ENCODE results near the gene MLN. TPM values are rescaled to one million over a fixed set of nuclear protein-coding genes. Genes with fewer than 3 reads are reported as not detected.

MLN gene
- total and polyA plus RNA-seq, 2 experiments from 2014 or later = not detected

- no peak for TF ChIP-seq POLR2AphosphoS5 (IDR thresholded peaks at IDR 0.05; ENCODE audit: low read depth)
These were observed 39.8 kb downstream of the MLN start (continued) for GRCh38 chr6:33764036-33764435.

DNA sequence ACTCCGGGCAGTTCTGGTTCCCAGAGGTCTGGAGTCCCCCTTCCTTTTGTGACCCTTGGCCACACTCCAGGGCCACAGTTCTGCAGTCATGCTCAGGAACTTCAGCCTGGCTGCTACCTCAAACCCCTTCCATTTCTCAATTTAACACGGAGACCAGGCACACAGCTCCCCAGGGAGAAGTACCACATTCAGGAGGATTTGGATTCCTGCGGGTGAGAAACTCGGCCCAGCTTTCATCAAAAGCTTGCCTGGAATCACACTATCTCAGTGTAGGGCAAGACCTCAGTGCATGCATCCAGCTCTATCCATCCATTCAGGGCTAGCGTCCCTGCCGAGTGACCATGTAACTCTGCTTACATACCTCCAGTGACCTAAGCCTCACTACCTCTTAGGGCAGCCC lies 40.3 kb downstream of the MLN start:
- Histone ChIP-seq H3K79me2 (replicated peaks; ENCODE audit: insufficient read depth) (no peaks in the 10 kb centered on the region), H3K27ac (ENCODE audit: low read depth) (no peak overlapping the region), H3K4me2 (no peak overlapping the region), H4K20me1 (replicated peaks; ENCODE audit: insufficient read depth) (no peaks in the 10 kb centered on the region), H3K4me3 (no peak overlapping the region), H3F3A (replicated peaks; ENCODE audit: low read depth) (no peaks in the 10 kb centered on the region), H3K9me2 (ENCODE audit: insufficient read depth) (no peaks in the 10 kb centered on the region), H3K27me3 (ENCODE audit: insufficient read depth) (no peaks in the 10 kb centered on the region), H3K4me1 (ENCODE audit: insufficient read depth) (no peaks in the 10 kb centered on the region), H3K36me3 (ENCODE audit: insufficient read depth) (no peaks in the 10 kb centered on the region), H2AFZ (no peak overlapping the region)
- H3K27ac Mint-ChIP-seq = no peak overlapping the region
- no peak for DNase-seq (ENCODE audit: low spot score)
- peaks cover 12% of the 10 kb centered on the region for H3K27me3 Mint-ChIP-seq (ENCODE audit: insufficient read depth, low read depth, poor library complexity)
- H3K36me3 Mint-ChIP-seq (ENCODE audit: low read depth) = no peaks in the 10 kb centered on the region; the same call in 2 of the 3 replicates
- ATAC-seq = no peak
- TF ChIP-seq EZH2 (IDR thresholded peaks at IDR 0.05; ENCODE audit: low read depth, unreplicated experiment) (no peak), CREB1 (CRISPR knock-in tag; IDR thresholded peaks at IDR 0.05; ENCODE audit: low read depth) (no peak), NANOG (IDR thresholded peaks at IDR 0.05; ENCODE audit: borderline replicate concordance) (no peak), ZNF331 (CRISPR knock-in tag; IDR thresholded peaks at IDR 0.05; ENCODE audit: low read depth) (no peak), EZH2phosphoT487 (IDR thresholded peaks at IDR 0.05; ENCODE audit: unreplicated experiment) (no peak), REST (IDR thresholded peaks at IDR 0.05; ENCODE audit: unreplicated experiment) (no peak), ZNF114 (CRISPR knock-in tag; IDR thresholded peaks at IDR 0.05) (no peak), POLR2AphosphoS5 (IDR thresholded peaks at IDR 0.05; ENCODE audit: low read depth) (no peak), JUNB (IDR thresholded peaks at IDR 0.05; ENCODE audit: unreplicated experiment) (no peak), STAT1 (IDR thresholded peaks at IDR 0.05; ENCODE audit: unreplicated experiment) (no peak)
- TF ChIP-seq, protein P1, sequence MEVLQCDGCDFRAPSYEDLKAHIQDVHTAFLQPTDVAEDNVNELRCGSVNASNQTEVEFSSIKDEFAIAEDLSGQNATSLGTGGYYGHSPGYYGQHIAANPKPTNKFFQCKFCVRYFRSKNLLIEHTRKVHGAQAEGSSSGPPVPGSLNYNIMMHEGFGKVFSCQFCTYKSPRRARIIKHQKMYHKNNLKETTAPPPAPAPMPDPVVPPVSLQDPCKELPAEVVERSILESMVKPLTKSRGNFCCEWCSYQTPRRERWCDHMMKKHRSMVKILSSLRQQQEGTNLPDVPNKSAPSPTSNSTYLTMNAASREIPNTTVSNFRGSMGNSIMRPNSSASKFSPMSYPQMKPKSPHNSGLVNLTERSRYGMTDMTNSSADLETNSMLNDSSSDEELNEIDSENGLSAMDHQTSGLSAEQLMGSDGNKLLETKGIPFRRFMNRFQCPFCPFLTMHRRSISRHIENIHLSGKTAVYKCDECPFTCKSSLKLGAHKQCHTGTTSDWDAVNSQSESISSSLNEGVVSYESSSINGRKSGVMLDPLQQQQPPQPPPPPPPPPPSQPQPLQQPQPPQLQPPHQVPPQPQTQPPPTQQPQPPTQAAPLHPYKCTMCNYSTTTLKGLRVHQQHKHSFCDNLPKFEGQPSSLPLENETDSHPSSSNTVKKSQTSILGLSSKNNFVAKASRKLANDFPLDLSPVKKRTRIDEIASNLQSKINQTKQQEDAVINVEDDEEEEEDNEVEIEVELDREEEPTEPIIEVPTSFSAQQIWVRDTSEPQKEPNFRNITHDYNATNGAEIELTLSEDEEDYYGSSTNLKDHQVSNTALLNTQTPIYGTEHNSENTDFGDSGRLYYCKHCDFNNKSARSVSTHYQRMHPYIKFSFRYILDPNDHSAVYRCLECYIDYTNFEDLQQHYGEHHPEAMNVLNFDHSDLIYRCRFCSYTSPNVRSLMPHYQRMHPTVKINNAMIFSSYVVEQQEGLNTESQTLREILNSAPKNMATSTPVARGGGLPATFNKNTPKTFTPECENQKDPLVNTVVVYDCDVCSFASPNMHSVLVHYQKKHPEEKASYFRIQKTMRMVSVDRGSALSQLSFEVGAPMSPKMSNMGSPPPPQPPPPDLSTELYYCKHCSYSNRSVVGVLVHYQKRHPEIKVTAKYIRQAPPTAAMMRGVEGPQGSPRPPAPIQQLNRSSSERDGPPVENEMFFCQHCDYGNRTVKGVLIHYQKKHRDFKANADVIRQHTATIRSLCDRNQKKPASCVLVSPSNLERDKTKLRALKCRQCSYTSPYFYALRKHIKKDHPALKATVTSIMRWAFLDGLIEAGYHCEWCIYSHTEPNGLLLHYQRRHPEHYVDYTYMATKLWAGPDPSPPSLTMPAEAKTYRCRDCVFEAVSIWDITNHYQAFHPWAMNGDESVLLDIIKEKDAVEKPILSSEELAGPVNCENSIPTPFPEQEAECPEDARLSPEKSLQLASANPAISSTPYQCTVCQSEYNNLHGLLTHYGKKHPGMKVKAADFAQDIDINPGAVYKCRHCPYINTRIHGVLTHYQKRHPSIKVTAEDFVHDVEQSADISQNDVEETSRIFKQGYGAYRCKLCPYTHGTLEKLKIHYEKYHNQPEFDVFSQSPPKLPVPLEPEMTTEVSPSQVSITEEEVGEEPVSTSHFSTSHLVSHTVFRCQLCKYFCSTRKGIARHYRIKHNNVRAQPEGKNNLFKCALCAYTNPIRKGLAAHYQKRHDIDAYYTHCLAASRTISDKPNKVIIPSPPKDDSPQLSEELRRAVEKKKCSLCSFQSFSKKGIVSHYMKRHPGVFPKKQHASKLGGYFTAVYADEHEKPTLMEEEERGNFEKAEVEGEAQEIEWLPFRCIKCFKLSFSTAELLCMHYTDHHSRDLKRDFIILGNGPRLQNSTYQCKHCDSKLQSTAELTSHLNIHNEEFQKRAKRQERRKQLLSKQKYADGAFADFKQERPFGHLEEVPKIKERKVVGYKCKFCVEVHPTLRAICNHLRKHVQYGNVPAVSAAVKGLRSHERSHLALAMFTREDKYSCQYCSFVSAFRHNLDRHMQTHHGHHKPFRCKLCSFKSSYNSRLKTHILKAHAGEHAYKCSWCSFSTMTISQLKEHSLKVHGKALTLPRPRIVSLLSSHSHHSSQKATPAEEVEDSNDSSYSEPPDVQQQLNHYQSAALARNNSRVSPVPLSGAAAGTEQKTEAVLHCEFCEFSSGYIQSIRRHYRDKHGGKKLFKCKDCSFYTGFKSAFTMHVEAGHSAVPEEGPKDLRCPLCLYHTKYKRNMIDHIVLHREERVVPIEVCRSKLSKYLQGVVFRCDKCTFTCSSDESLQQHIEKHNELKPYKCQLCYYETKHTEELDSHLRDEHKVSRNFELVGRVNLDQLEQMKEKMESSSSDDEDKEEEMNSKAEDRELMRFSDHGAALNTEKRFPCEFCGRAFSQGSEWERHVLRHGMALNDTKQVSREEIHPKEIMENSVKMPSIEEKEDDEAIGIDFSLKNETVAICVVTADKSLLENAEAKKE (CRISPR knock-in tag; IDR thresholded peaks at IDR 0.05) = no peak
- TF ChIP-seq, protein P2, sequence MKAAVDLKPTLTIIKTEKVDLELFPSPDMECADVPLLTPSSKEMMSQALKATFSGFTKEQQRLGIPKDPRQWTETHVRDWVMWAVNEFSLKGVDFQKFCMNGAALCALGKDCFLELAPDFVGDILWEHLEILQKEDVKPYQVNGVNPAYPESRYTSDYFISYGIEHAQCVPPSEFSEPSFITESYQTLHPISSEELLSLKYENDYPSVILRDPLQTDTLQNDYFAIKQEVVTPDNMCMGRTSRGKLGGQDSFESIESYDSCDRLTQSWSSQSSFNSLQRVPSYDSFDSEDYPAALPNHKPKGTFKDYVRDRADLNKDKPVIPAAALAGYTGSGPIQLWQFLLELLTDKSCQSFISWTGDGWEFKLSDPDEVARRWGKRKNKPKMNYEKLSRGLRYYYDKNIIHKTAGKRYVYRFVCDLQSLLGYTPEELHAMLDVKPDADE (IDR thresholded peaks at IDR 0.05) = no peak
- TF ChIP-seq, protein P3, sequence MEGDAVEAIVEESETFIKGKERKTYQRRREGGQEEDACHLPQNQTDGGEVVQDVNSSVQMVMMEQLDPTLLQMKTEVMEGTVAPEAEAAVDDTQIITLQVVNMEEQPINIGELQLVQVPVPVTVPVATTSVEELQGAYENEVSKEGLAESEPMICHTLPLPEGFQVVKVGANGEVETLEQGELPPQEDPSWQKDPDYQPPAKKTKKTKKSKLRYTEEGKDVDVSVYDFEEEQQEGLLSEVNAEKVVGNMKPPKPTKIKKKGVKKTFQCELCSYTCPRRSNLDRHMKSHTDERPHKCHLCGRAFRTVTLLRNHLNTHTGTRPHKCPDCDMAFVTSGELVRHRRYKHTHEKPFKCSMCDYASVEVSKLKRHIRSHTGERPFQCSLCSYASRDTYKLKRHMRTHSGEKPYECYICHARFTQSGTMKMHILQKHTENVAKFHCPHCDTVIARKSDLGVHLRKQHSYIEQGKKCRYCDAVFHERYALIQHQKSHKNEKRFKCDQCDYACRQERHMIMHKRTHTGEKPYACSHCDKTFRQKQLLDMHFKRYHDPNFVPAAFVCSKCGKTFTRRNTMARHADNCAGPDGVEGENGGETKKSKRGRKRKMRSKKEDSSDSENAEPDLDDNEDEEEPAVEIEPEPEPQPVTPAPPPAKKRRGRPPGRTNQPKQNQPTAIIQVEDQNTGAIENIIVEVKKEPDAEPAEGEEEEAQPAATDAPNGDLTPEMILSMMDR (conservative IDR thresholded peaks at IDR 0.05; ENCODE audit: low read depth in 2 of 2) = no peak
- peaks cover 3% of the 10 kb centered on the region for H3K4me1 Mint-ChIP-seq
- H3K4me3 Mint-ChIP-seq = no peak overlapping the region
- H3K9me3 Mint-ChIP-seq = no peaks in the 10 kb centered on the region
